Measurements from ENCODE around the gene TENM4. TPM values are rescaled to one million over a fixed set of nuclear protein-coding genes. Genes with fewer than 3 reads are reported as not detected.

The TENM4 gene
- total and polyA plus RNA-seq, 10 of the 15 experiments (the other 5 are each of a cell fraction or from before 2014, with no cell fraction given) = 0.03 to 0.12 (median 0.06) TPM; not detected in 7

DNA sequence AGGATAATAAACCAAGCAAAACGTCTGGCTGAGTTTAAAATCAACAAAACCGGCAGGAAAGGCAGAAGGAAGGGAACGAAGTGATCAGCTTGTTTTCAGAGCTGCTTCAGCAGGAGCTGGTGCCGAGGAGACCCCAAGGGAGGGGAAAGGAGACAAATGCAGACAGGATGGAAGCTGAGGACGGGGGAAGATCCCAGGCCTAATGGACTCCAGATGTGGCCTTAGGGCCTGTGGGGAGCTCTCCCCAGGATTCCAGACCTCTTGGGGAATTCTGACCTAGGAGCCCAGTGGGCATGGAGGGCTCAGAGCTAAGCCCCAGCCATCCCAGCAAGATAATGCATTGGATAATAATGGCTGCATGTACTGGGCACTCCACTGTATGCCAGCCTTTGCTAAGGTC lies 654.7 kb downstream of the TENM4 start:
- Histone ChIP-seq H3K27me3 (replicated peaks in 1 of 2; ENCODE audit: control insufficient read depth in 2 of 2, insufficient read depth in 2 of 2, low read length in 1 of 2) (no peaks in the 10 kb centered on the region; a peak in 1 of 4 replicates), H3K27ac (ENCODE audit: control insufficient read depth, insufficient read depth) (no peak overlapping the region), H3K9me3 (replicated peaks; ENCODE audit: control insufficient read depth, insufficient read depth, low read length) (no peaks in the 10 kb centered on the region), H3K79me2 (ENCODE audit: control insufficient read depth, insufficient read depth, low read length) (no peaks in the 10 kb centered on the region), H3K36me3 (ENCODE audit: control insufficient read depth in 2 of 2, insufficient read depth in 2 of 2, low read length in 1 of 2) (no peaks in the 10 kb centered on the region), H4K20me1 (ENCODE audit: control insufficient read depth, insufficient read depth) (no peaks in the 10 kb centered on the region), H3K4me1 (ENCODE audit: control insufficient read depth, insufficient read depth, low read length) (no peaks in the 10 kb centered on the region), H3K9ac (ENCODE audit: control insufficient read depth, insufficient read depth, low read length) (no peak overlapping the region), H3K4me2 (ENCODE audit: control insufficient read depth, insufficient read depth) (no peak overlapping the region), H2AFZ (ENCODE audit: control insufficient read depth, low read depth, low read length) (no peak overlapping the region), H3K4me3 (no peak overlapping the region)
- RAD21 ChIA-PET (ENCODE audit: unreplicated experiment) = no interaction called here
- CTCF ChIA-PET = interaction anchor here (0.8 to 1.1 kb wide), 2 partner anchors 11 to 12 kb away, joined by 3 to 6 read pairs; no protein-coding TSS in a partner anchor
- no TSS peak for BruUV-seq (replicated peaks)
- WGBS (ENCODE audit: insufficient coverage, insufficient replicate concordance, low lambda C conversion rate, missing lambda C conversion rate) = 13% methylated on average over 5 of the region's 5 CpGs
- POLR2A ChIA-PET = no interaction called here
- intact Hi-C loops (cut with micrococcal nuclease; ENCODE audit: unreplicated experiment) = no loop called here
- no peak for ATAC-seq
- DNase-seq (ENCODE audit: low read depth, low spot score) = no peak
- TF ChIP-seq, protein P1, sequence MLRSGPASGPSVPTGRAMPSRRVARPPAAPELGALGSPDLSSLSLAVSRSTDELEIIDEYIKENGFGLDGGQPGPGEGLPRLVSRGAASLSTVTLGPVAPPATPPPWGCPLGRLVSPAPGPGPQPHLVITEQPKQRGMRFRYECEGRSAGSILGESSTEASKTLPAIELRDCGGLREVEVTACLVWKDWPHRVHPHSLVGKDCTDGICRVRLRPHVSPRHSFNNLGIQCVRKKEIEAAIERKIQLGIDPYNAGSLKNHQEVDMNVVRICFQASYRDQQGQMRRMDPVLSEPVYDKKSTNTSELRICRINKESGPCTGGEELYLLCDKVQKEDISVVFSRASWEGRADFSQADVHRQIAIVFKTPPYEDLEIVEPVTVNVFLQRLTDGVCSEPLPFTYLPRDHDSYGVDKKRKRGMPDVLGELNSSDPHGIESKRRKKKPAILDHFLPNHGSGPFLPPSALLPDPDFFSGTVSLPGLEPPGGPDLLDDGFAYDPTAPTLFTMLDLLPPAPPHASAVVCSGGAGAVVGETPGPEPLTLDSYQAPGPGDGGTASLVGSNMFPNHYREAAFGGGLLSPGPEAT (IDR thresholded peaks at IDR 0.05; ENCODE audit: low read depth) = no peak
- TF ChIP-seq ZNF384 (IDR thresholded peaks at IDR 0.05; ENCODE audit: borderline replicate concordance, low read depth, low read length) (no peak), SMAD1 (IDR thresholded peaks at IDR 0.05; ENCODE audit: low read depth, partially characterized antibody) (no peak), EP300 (IDR thresholded peaks at IDR 0.05; ENCODE audit: borderline replicate concordance in 1 of 2, control insufficient read depth in 1 of 2, low read depth in 2 of 2, low read length in 2 of 2) (no peak), PAX5 (IDR thresholded peaks at IDR 0.05; ENCODE audit: borderline replicate concordance, low read depth, low read length) (no peak), CHD2 (IDR thresholded peaks at IDR 0.05; ENCODE audit: borderline replicate concordance, low read depth, low read length) (no peak), HDAC6 (IDR thresholded peaks at IDR 0.05; ENCODE audit: unreplicated experiment) (no peak), SUPT20H (IDR thresholded peaks at IDR 0.05; ENCODE audit: borderline replicate concordance, control insufficient read depth, low read depth, low read length) (no peak), FOXM1 (IDR thresholded peaks at IDR 0.05; ENCODE audit: low read depth, low read length) (no peak), POU2F2 (IDR thresholded peaks at IDR 0.05; ENCODE audit: borderline replicate concordance, low read depth, low read length) (no peak), ZNF24 (IDR thresholded peaks at IDR 0.05) (no peak), MTA2 (IDR thresholded peaks at IDR 0.05; ENCODE audit: low read depth) (no peak), CREM (IDR thresholded peaks at IDR 0.05; ENCODE audit: low read depth) (no peak)
- TF ChIP-seq, protein P2, sequence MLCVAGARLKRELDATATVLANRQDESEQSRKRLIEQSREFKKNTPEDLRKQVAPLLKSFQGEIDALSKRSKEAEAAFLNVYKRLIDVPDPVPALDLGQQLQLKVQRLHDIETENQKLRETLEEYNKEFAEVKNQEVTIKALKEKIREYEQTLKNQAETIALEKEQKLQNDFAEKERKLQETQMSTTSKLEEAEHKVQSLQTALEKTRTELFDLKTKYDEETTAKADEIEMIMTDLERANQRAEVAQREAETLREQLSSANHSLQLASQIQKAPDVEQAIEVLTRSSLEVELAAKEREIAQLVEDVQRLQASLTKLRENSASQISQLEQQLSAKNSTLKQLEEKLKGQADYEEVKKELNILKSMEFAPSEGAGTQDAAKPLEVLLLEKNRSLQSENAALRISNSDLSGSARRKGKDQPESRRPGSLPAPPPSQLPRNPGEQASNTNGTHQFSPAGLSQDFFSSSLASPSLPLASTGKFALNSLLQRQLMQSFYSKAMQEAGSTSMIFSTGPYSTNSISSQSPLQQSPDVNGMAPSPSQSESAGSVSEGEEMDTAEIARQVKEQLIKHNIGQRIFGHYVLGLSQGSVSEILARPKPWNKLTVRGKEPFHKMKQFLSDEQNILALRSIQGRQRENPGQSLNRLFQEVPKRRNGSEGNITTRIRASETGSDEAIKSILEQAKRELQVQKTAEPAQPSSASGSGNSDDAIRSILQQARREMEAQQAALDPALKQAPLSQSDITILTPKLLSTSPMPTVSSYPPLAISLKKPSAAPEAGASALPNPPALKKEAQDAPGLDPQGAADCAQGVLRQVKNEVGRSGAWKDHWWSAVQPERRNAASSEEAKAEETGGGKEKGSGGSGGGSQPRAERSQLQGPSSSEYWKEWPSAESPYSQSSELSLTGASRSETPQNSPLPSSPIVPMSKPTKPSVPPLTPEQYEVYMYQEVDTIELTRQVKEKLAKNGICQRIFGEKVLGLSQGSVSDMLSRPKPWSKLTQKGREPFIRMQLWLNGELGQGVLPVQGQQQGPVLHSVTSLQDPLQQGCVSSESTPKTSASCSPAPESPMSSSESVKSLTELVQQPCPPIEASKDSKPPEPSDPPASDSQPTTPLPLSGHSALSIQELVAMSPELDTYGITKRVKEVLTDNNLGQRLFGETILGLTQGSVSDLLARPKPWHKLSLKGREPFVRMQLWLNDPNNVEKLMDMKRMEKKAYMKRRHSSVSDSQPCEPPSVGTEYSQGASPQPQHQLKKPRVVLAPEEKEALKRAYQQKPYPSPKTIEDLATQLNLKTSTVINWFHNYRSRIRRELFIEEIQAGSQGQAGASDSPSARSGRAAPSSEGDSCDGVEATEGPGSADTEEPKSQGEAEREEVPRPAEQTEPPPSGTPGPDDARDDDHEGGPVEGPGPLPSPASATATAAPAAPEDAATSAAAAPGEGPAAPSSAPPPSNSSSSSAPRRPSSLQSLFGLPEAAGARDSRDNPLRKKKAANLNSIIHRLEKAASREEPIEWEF (IDR thresholded peaks at IDR 0.05; ENCODE audit: insufficient replicate concordance, low read depth, low read length) = no peak
- FAIRE-seq = no peak
- in situ Hi-C loops (cut with MboI) = no loop called here
- SMC1A ChIA-PET (ENCODE audit: uncharacterized antibody, unreplicated experiment) = interaction anchor here (0.6 to 3.0 kb wide), 2 partner anchors 12 to 193 kb away, joined by 3 to 8 read pairs; no protein-coding TSS in a partner anchor
